ENCODE measurements around the gene DAPK1. TPM values are rescaled to one million over a fixed set of nuclear protein-coding genes. Genes with fewer than 3 reads are reported as not detected.

The DAPK1 gene
- total and polyA plus RNA-seq, 10 of the 15 experiments (the other 5 are each of a cell fraction or from before 2014, with no cell fraction given), result 8.2 to 94.7 (median 51.6) TPM

GRCh38 chr9:87529671-87530070 is 32.0 kb downstream of the DAPK1 start (continued):
- TF ChIP-seq, protein P1, sequence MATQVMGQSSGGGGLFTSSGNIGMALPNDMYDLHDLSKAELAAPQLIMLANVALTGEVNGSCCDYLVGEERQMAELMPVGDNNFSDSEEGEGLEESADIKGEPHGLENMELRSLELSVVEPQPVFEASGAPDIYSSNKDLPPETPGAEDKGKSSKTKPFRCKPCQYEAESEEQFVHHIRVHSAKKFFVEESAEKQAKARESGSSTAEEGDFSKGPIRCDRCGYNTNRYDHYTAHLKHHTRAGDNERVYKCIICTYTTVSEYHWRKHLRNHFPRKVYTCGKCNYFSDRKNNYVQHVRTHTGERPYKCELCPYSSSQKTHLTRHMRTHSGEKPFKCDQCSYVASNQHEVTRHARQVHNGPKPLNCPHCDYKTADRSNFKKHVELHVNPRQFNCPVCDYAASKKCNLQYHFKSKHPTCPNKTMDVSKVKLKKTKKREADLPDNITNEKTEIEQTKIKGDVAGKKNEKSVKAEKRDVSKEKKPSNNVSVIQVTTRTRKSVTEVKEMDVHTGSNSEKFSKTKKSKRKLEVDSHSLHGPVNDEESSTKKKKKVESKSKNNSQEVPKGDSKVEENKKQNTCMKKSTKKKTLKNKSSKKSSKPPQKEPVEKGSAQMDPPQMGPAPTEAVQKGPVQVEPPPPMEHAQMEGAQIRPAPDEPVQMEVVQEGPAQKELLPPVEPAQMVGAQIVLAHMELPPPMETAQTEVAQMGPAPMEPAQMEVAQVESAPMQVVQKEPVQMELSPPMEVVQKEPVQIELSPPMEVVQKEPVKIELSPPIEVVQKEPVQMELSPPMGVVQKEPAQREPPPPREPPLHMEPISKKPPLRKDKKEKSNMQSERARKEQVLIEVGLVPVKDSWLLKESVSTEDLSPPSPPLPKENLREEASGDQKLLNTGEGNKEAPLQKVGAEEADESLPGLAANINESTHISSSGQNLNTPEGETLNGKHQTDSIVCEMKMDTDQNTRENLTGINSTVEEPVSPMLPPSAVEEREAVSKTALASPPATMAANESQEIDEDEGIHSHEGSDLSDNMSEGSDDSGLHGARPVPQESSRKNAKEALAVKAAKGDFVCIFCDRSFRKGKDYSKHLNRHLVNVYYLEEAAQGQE (IDR thresholded peaks at IDR 0.05; ENCODE audit: low read depth, low read length), result no peak
- TF ChIP-seq HDGF (IDR thresholded peaks at IDR 0.05) (no peak), ZNF217 (IDR thresholded peaks at IDR 0.05) (no peak), IKZF1 (conservative IDR thresholded peaks at IDR 0.05) (no peak), ESRRA (IDR thresholded peaks at IDR 0.05; ENCODE audit: low read length) (no peak)

DNA sequence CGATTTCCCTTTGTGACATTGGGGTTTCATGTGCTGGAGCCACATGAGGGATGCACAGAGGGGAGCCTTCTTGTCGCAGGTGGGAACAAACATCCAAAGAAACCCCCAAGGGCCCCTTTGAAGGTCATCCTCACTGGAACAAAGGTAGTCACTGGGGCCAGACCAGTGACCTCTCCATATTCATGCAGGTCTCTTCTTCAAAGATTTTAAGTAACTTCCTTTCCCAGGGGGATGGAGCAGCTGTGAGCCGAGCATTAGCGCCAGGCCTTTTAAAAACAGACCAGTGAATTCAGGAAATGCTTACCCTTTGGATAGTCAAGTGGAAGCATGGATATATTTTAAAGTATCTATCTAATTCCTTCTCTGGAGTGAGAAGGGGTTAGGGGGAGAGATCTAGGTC is 33.0 kb downstream of the DAPK1 start:
- FAIRE-seq, result no peak
- ChIA-PET SMC1A (ENCODE audit: uncharacterized antibody, unreplicated experiment) (interaction anchor here (1.0 to 1.6 kb wide), 6 partner anchors 8 to 132 kb away, joined by 3 to 6 read pairs (median 4); no protein-coding TSS in a partner anchor), POLR2A (interaction anchor here (1.1 kb wide), 1 partner anchor 31 kb away, joined by 3 read pairs; no protein-coding TSS in a partner anchor), RAD21 (ENCODE audit: unreplicated experiment) (no interaction called here), CTCF (no interaction called here)
- intact Hi-C loops (cut with micrococcal nuclease; ENCODE audit: unreplicated experiment) (no loop called here), in situ Hi-C loops (cut with MboI) (no loop called here)
- no peak for DNase-seq (ENCODE audit: low read depth, low spot score)
- no peak overlapping the region for H3K4me3 ChIP-seq
- 46% methylated on average over 4 of the region's 4 CpGs for WGBS (ENCODE audit: insufficient coverage, insufficient replicate concordance, low lambda C conversion rate, missing lambda C conversion rate)
- H4K20me1 ChIP-seq (ENCODE audit: control insufficient read depth, insufficient read depth), result no peaks in the 10 kb centered on the region
- H3K9ac ChIP-seq (ENCODE audit: control insufficient read depth, insufficient read depth, low read length), result no peak overlapping the region
- peaks cover 16% of the 10 kb centered on the region for H3K4me1 ChIP-seq (ENCODE audit: control insufficient read depth, insufficient read depth, low read length)
- H2AFZ ChIP-seq (ENCODE audit: control insufficient read depth, low read depth, low read length), result no peak overlapping the region
- H3K36me3 ChIP-seq (ENCODE audit: control insufficient read depth in 2 of 2, insufficient read depth in 2 of 2, low read length in 1 of 2), result peaks cover 0 to 5% of the 10 kb centered on the region in 2 experiments; a peak in 1 of 4 replicates
- H3K27me3 ChIP-seq (replicated peaks in 1 of 2; ENCODE audit: control insufficient read depth in 2 of 2, insufficient read depth in 2 of 2, low read length in 1 of 2), result no peaks in the 10 kb centered on the region
- peaks cover 9% of the 10 kb centered on the region for H3K79me2 ChIP-seq (ENCODE audit: control insufficient read depth, insufficient read depth, low read length)
- no peak overlapping the region for H3K27ac ChIP-seq (ENCODE audit: control insufficient read depth, insufficient read depth)
- no peak for ATAC-seq
- H3K4me2 ChIP-seq (ENCODE audit: control insufficient read depth, insufficient read depth), result no peak overlapping the region
- H3K9me3 ChIP-seq (replicated peaks; ENCODE audit: control insufficient read depth, insufficient read depth, low read length), result no peaks in the 10 kb centered on the region
- no TSS peak for BruUV-seq (replicated peaks)
- TF ChIP-seq IRF5 (IDR thresholded peaks at IDR 0.05; ENCODE audit: borderline replicate concordance) (no peak), HDAC2 (IDR thresholded peaks at IDR 0.05) (no peak), STAT3 (IDR thresholded peaks at IDR 0.05; ENCODE audit: low read depth, low read length) (no peak), KDM1A (IDR thresholded peaks at IDR 0.05; ENCODE audit: borderline replicate concordance) (no peak), POU2F2 (IDR thresholded peaks at IDR 0.05; ENCODE audit: borderline replicate concordance, low read depth, low read length) (no peak), PML (IDR thresholded peaks at IDR 0.05; ENCODE audit: low read length) (no peak), ZBTB4 (CRISPR knock-in tag; IDR thresholded peaks at IDR 0.05) (no peak), IKZF1 (conservative IDR thresholded peaks at IDR 0.05) (no peak)
- TF ChIP-seq, protein P2, sequence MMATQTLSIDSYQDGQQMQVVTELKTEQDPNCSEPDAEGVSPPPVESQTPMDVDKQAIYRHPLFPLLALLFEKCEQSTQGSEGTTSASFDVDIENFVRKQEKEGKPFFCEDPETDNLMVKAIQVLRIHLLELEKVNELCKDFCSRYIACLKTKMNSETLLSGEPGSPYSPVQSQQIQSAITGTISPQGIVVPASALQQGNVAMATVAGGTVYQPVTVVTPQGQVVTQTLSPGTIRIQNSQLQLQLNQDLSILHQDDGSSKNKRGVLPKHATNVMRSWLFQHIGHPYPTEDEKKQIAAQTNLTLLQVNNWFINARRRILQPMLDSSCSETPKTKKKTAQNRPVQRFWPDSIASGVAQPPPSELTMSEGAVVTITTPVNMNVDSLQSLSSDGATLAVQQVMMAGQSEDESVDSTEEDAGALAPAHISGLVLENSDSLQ (IDR thresholded peaks at IDR 0.05), result no peak
